ENCODE data around the gene SLC10A7.

DNA sequence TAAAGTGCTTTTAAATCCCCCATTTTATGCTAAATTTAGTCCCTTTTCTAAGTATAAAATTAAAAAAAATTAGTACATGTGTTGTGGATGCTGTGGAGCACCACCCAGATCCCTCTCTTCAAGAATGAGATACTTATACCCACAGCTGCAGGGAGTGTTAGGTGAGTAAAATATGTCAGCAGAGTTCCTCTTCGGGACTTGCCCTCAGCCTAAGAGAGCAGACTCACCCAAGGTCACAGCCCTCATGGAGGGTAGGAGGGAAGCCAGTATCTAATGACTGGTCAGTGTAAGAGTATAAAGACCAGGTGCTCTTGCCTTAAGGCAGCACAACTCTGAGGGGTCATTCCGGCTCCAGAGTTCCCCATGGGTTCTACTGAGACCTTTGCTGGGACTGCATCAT, 218.9 kb downstream of the SLC10A7 start:
- TF ChIP-seq, protein P1, sequence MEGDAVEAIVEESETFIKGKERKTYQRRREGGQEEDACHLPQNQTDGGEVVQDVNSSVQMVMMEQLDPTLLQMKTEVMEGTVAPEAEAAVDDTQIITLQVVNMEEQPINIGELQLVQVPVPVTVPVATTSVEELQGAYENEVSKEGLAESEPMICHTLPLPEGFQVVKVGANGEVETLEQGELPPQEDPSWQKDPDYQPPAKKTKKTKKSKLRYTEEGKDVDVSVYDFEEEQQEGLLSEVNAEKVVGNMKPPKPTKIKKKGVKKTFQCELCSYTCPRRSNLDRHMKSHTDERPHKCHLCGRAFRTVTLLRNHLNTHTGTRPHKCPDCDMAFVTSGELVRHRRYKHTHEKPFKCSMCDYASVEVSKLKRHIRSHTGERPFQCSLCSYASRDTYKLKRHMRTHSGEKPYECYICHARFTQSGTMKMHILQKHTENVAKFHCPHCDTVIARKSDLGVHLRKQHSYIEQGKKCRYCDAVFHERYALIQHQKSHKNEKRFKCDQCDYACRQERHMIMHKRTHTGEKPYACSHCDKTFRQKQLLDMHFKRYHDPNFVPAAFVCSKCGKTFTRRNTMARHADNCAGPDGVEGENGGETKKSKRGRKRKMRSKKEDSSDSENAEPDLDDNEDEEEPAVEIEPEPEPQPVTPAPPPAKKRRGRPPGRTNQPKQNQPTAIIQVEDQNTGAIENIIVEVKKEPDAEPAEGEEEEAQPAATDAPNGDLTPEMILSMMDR (IDR thresholded peaks at IDR 0.05 in 2 of 3, conservative IDR thresholded peaks at IDR 0.05 in 1 of 3; ENCODE audit: control insufficient read depth in 2 of 3, extremely low read depth in 1 of 3, insufficient read depth in 1 of 3, low read depth in 3 of 3, low read length in 3 of 3): no peak
- TF ChIP-seq, protein P2, sequence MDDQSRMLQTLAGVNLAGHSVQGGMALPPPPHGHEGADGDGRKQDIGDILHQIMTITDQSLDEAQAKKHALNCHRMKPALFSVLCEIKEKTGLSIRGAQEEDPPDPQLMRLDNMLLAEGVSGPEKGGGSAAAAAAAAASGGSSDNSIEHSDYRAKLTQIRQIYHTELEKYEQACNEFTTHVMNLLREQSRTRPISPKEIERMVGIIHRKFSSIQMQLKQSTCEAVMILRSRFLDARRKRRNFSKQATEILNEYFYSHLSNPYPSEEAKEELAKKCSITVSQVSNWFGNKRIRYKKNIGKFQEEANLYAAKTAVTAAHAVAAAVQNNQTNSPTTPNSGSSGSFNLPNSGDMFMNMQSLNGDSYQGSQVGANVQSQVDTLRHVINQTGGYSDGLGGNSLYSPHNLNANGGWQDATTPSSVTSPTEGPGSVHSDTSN (IDR thresholded peaks at IDR 0.05; ENCODE audit: insufficient replicate concordance, low read depth, low read length): no peak
- TF ChIP-seq YY1 (IDR thresholded peaks at IDR 0.05; ENCODE audit: low read depth, low read length): no peak
- no peak for TF ChIP-seq RFX5 (IDR thresholded peaks at IDR 0.05; ENCODE audit: low read depth, low read length)
- TF ChIP-seq KDM1A (IDR thresholded peaks at IDR 0.05; ENCODE audit: borderline replicate concordance): no peak
- no peak for TF ChIP-seq ATF2 (IDR thresholded peaks at IDR 0.05; ENCODE audit: low read length)
- TF ChIP-seq JUNB (IDR thresholded peaks at IDR 0.05): no peak
- TF ChIP-seq POLR2AphosphoS5 (IDR thresholded peaks at IDR 0.05; ENCODE audit: low read length): no peak
- TF ChIP-seq ZNF274 (IDR thresholded peaks at IDR 0.05; ENCODE audit: insufficient read depth, insufficient read length): no peak
- no peak for TF ChIP-seq MYC (IDR thresholded peaks at IDR 0.05; ENCODE audit: insufficient read depth, insufficient read length, insufficient replicate concordance, low read length, severe bottlenecking)
- no peak for TF ChIP-seq RAD21 (IDR thresholded peaks at IDR 0.05; ENCODE audit: insufficient read depth, low read depth, low read length)
- TF ChIP-seq BRCA1 (IDR thresholded peaks at IDR 0.05; ENCODE audit: low read depth, low read length): no peak
